GM19438 (cell line): ENCODE data around the gene MYOCOS.

Experiments
- ATAC-seq: cut with Tn5 transposase; IDR thresholded peaks from one replicate; pipeline ENCODE4 v1.9.1; 2021; ENCODE audit warnings: low read depth; ENCODE audit not compliant: unreplicated experiment

Gene MYOCOS

DNA sequence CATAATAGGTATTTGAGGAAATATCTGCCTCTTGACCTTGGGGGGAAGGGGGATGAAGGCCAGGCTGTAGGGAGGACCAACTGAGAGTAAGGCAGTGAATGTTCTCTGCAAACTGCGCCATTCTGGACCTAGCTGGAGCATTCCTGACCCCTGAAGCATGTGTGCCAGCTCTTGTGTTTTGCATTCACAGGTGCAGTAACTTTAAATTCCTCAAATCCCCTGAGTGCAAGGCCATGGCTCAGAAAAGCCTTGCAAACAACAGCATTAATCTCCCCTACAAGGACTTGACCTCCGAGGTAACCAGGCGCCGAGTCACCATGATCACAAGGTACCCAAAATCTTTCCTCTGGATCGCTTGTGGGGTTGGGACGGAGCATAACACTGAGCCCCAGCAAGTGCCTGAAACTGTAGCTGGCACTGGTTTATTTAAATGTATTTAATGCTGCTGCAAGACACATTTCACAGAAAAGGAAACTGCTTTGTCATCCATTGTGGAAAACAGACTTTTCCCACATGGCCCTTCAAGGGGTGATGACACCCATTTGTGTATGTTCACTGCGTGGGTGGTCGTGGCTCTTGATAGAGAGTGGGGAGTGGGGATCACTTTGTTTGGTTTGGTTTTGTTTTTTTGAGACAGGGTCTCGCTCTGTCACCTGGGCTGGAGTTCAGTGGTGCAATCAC lies 1.7 kb downstream of the MYOCOS start:
- no peak for ATAC-seq

GRCh38 chr1:171625225-171625624 lies 3.2 kb downstream of the MYOCOS start:
- ATAC-seq = no peak

DNA sequence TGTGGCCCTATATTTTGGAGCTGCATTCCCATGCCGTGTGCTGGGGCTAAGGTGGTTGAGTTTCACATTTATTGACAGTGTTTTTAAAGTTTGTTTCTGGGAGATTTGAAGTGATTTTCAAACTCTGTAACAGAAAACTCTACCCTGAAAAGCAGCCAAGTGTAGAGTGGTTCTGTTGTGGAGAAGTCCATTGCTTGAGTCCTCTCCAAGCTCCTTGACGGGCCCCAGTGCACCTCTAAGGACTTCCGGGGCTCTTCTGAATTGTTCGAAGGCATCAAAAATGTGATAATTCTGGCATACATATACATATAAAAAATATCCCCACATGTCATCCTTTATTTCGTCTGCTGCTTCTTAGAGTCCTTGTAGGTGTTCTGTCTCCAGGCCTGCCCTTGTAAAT lies 5.0 kb downstream of the MYOCOS start:
- no peak for ATAC-seq

- ATAC-seq = no peak
Observed at GRCh38 chr1:171628225-171628624, 6.2 kb downstream of the MYOCOS start.

DNA sequence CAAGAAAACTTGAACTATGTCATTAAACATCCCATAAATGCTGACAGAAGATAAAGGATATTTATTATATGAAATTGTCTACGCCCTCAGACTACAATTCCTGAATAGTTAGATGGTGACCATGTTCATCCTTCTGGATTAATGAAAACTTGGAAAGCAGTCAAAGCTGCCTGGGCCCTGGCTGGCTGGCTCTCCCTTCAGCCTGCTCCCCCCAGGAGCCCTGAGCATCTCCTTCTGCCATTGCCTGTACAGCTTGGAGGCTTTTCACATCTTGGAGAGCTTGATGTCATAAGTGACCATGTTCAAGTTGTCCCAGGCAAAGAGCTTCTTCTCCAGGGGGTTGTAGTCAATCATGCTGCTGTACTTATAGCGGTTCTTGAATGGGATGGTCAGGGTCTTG lies 13.6 kb downstream of the MYOCOS start:
- ATAC-seq = no peak

DNA sequence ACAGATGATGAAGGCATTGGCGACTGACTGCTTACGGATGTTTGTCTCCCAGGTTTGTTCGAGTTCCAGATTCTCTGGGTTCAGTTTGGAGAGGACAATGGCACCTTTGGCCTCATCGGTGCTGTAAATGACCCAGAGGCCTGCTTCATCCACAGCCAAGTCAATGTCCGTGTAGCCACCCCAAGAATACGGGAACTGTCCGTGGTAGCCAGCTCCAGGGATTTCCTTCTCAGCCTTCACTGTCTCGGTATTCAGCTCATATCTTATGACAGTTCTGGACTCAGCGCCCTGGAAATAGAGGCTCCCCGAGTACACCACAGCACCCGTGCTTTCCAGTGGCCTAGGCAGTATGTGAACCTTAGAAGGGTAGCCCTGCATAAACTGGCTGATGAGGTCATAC lies 14.1 kb downstream of the MYOCOS start:
- ATAC-seq = no peak

DNA sequence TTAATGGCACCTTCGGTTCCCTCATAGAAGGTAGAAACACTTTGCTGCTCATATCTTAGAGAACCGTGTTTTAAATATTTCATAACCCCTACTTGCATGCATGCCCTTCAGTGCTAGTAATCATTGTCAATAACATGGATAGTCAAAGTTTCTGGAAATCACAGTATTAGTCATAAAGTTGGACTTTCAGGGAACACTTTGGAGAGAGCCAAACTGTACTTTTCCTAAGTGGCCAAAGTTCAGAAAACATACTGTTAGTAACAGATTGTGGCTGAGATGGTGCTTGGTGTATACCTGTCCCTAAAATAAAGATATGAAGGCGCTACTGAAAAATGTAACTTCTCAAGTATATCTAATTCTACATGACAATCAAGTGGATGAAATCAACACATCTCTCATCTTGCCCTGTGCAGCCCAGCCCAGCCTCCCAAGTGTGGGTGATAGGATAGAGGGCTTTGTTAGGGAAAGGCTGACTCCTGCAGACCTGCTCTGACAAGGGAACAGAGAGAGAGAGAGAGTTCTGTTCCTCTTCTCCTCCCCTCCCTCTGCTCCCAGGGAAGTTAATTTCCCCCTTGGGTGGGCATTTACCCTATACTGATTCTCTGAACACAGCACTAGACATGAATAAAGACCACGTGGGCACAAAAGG lies 16.0 kb downstream of the MYOCOS start:
- ATAC-seq = no peak

- no peak for ATAC-seq
Observed at GRCh38 chr1:171640225-171640624, 18.2 kb downstream of the MYOCOS start.

- no peak for ATAC-seq
Observed at GRCh38 chr1:171641076-171641864, 19.2 kb downstream of the MYOCOS start.

DNA sequence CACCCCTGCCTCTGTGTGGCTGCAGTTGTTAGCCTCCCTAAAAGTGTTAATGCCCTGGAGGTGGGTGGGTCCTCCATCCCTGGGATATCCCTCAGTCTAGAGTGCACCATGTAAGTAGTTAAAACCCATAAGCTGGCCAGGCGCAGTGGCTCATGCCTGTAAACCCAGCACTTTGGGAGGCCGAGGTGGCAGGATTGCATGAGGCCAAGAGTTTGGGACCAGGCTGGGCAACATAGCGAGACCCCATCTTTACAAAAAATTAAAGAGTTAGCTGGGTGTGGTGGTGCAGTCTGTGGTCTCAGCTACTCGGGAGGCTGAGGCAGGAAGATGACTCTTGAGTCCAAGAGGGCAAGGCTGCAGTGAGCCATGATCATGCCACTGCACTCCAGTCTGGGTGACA lies 20.2 kb downstream of the MYOCOS start:
- ATAC-seq = no peak

DNA sequence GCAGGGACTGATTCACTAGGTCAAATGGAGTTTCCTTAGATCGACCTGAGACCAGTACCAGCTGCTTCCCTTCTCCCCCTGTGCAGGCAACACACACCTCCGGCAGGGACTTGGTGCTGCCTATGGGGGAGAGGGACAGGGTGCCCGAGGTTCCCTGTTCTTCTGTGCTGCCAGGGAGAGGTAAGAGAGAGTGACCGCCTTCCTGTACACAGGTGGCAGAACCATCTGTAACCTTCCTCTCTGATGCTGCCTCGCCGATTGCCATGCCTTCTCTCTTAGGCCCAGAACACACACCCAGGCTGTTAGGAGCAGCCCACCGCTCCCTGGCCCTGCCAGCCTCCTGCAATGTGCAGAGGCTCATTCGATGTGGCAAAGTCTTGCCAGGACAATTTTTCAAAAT lies 21.1 kb downstream of the MYOCOS start:
- no peak for ATAC-seq

DNA sequence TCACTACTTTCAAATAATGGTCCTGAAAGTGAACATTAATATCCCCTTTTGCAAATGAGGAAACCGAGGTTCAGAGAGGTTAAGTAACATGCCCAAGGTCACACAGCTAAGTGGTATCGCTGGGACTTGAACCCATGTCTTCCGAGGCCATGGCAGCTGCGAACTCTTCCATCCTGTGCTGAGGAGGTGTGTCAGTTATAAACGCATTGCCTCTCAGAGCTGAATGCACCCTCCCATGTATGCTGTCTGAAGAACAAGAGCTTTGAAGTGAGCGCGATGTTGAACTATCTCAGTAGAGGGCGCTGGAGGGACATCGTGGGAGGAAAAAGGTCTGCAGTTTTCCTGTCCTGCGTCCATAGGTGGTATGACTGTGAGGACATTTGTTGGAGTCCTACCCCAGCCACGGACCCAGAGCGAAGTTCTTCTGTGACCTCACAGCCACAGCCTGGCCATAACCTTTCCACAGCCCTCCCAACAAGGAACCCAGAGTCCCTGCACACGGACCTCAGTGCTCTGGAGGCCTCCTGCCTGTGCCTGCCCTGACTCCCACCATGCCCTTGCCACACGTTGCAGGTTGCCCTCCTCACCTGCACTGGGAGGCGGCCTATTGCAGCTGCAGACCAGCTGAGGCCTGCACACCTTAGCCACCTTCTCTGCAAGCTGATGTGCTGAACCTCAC lies 22.9 kb downstream of the MYOCOS start:
- ATAC-seq = no peak

- ATAC-seq = no peak
Observed at GRCh38 chr1:171645553-171646248, 23.7 kb downstream of the MYOCOS start.

GRCh38 chr1:171646249-171646560 lies 24.2 kb downstream of the MYOCOS start:
- ATAC-seq = no peak

DNA sequence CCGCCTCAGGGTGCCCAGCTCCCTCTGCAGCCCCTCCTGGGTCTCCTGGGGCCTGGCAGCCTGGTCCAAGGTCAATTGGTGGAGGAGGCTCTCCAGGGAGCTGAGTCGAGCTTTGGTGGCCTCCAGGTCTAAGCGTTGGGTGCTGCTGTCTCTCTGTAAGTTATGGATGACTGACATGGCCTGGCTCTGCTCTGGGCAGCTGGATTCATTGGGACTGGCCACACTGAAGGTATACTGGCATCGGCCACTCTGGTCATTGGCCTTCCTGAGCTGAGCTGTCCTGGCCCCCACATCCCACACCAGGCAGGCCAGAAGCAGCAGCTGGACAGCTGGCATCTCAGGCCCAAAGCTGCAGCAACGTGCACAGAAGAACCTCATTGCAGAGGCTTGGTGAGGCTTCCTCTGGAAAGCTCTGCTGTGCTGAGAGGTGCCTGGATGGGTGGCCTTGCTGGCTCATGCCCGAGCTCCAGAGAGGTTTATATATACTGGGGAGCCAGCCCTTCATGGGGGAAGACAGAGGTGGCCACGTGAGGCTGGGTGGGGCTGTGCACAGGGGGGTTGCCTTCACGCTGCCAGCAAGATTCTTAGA lies 30.3 kb downstream of the MYOCOS start, which contains the start of gene MYOC:
MYOC (minus strand) TSS at position 455 of the 589 bp plus-strand sequence; CDS start at position 378, 77 bp downstream.
- ATAC-seq = no peak

DNA sequence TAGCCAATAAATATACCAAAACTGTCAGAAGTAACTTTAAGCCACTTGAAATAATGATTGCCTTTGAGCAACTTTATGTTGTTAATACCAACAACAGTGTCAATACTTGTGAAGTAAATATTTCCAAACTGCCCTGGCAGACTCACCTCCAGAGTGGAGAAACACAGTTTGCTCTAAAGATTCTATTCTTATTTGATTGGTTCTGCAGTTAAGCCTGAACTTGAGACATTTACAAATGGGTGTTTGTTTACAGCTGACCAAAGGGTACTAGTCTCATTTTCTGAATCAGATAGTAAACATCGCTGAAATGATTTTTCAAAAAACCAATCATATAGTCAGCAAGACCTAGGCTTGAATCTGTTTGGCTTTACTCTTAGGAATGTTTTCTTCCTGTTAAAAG lies 31.8 kb downstream of the MYOCOS start:
- ATAC-seq = no peak

DNA sequence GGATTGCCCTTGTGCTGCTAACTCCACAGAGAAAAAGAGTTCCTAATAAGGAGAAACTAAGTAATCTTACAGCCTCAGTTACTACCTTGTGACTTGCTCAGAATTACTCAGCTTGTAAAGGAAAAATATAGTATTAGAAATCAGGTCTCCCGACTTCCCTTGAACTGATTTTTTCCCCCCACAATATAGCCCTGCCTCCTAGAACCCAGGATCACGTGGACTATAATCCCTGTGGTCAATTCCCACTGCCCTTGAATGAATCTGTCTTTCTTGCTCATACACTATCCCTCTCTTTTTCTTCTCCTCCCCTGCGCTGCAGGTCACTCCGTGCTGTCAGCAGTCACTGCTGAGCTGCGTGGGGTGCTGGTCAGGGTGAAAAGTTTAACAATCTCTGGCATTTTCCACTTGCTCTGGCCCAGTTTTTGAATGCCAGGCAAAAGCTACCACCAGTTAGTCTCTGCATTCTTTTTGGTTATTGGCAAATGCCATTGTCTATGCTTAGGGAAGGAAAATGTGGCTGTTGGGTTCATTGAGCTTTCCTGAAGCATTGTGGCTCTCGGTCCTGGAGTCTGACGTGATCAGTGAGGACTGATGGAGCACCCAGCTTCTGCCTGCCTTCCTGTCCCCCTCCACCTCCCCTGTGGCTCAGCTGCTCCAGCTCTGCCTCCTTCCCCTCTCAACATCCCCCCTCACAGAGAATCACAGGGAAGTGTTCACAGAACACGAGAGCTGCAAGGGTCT lies 32.3 kb downstream of the MYOCOS start:
- no peak for ATAC-seq

DNA sequence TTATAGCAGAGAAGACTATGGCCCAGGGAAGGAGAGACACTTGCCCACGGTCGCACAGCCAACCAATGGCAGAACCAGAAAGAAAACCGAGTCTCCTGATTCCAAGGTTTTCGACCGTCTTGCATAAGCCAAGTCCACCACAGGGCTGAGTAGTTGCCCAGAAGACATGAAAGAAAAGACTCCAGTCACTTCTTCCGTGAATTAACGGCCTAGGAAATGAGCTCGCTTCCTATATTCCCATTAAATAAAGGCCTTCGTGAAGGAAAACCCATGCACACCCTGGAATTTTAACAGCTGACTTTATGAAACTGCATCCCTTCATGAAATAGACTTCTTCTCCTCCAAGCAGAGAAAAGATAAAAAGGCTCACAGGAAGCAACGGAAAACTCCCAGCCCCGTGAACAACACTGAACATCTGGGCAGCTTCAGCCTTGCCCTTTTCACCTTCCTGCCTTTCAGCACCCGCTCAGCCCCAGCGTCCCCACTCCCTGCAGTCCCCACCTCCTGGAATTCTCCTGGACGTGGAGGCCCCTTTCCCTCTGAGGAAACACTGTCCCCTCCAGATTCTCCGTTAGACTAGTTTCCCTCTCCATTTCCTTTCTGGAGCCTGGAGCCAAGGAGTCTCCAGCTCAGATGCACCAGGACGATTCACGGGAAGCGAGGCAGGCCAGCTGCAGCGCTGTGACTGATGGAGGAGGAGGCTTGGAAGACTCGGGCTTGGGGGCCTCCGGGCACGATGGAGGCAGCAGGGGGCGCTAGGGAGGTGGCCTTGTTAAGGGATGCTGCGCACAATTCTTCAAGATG lies 33.1 kb downstream of the MYOCOS start:
- ATAC-seq = peak; percentile 83

DNA sequence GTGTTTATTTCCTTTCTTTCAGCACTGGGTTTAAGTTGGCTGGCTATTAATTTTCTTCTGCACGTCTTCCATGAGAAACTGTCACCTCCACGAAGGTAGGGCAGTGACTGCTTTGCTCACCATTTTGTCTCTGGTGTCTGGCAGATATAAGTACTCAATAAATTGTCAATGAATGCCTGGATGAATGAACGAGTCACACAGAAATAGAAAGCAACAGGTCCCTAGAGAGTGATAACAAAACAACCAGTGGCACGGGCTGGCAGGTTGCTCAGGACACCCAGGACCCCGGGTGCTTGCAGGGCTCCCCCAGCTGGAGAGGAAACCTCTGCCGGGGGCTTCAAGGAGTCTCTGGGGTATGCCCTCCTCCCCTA lies 33.7 kb downstream of the MYOCOS start:
- ATAC-seq = no peak
